ENCODE results near the gene SLC44A4. TPM values are rescaled to one million over a fixed set of nuclear protein-coding genes. Genes with fewer than 3 reads are reported as not detected.

SLC44A4 gene
- polyA plus RNA-seq, 1 donor (not counting 4 experiments of a cell fraction or from before 2014, with no cell fraction given), result 0.25 TPM

- Histone ChIP-seq H3K27ac (ENCODE audit: control insufficient read depth, insufficient read depth, low read length) (no peak overlapping the region), H2AFZ (ENCODE audit: control insufficient read depth, low read length) (no peak overlapping the region), H3K9me3 (ENCODE audit: control insufficient read depth, low read depth, low read length) (no peaks in the 10 kb centered on the region), H3K4me2 (ENCODE audit: control insufficient read depth, extremely low read depth, insufficient read depth, low read depth, low read length) (no peak overlapping the region), H3K4me3 (ENCODE audit: control insufficient read depth in 2 of 3, extremely low read depth in 1 of 3, insufficient read depth in 2 of 3, low read depth in 1 of 3, low read length in 3 of 3) (no peak overlapping the region), H3K36me3 (ENCODE audit: control insufficient read depth in 2 of 2, extremely low read depth in 1 of 2, insufficient read depth in 2 of 2, low read length in 2 of 2) (peaks cover 0 to 2% of the 10 kb centered on the region in 2 experiments), H4K20me1 (ENCODE audit: control insufficient read depth, extremely low read depth, insufficient read depth, low read length) (no peaks in the 10 kb centered on the region), H3K9ac (ENCODE audit: control insufficient read depth, extremely low read depth, insufficient read depth, low read length) (no peak overlapping the region), H3K4me1 (ENCODE audit: control insufficient read depth, extremely low read depth, insufficient read depth, low read length) (peaks cover 4% of the 10 kb centered on the region), H3K9me1 (ENCODE audit: control insufficient read depth, extremely low read depth, insufficient read depth, low read length) (no peaks in the 10 kb centered on the region), H3K79me2 (ENCODE audit: control insufficient read depth, insufficient read depth, low read length) (no peaks in the 10 kb centered on the region), H3K27me3 (ENCODE audit: control insufficient read depth, extremely low read depth, insufficient read depth, low read length) (no peaks in the 10 kb centered on the region)
- FAIRE-seq, result no peak
- TF ChIP-seq EZH2 (IDR thresholded peaks at IDR 0.05; ENCODE audit: low read length) (no peak), CTCF (optimal IDR thresholded peaks at IDR 0.05 in 1 of 3, IDR thresholded peaks at IDR 0.05 in 1 of 3, conservative IDR thresholded peaks at IDR 0.05 in 1 of 3; ENCODE audit: extremely low read depth in 1 of 3, insufficient read depth in 2 of 3, low read length in 3 of 3) (no peak)
- DNase-seq (ENCODE audit: low read depth, low spot score), result no peak
- dilution Hi-C loops (cut with MboI; ENCODE audit: extremely low pct_ligation_motif_present, low sequenced_read_pairs), result no loop called here
Observed at GRCh38 chr6:31875877-31876276, 2.9 kb downstream of the SLC44A4 start.

- no peaks in the 10 kb centered on the region for H3K27me3 ChIP-seq (ENCODE audit: control insufficient read depth, extremely low read depth, insufficient read depth, low read length)
- no peaks in the 10 kb centered on the region for H3K9me3 ChIP-seq (ENCODE audit: control insufficient read depth, low read depth, low read length)
- peaks cover 4% of the 10 kb centered on the region for H3K4me1 ChIP-seq (ENCODE audit: control insufficient read depth, extremely low read depth, insufficient read depth, low read length)
- peaks cover 0 to 2% of the 10 kb centered on the region in 2 experiments for H3K36me3 ChIP-seq (ENCODE audit: control insufficient read depth in 2 of 2, extremely low read depth in 1 of 2, insufficient read depth in 2 of 2, low read length in 2 of 2)
- H4K20me1 ChIP-seq (ENCODE audit: control insufficient read depth, extremely low read depth, insufficient read depth, low read length), result no peaks in the 10 kb centered on the region
- FAIRE-seq (no peak), DNase-seq (ENCODE audit: low read depth, low spot score) (no peak)
- H3K4me3 ChIP-seq (ENCODE audit: control insufficient read depth in 2 of 3, extremely low read depth in 1 of 3, insufficient read depth in 2 of 3, low read depth in 1 of 3, low read length in 3 of 3), result no peak overlapping the region
- no peak overlapping the region for H2AFZ ChIP-seq (ENCODE audit: control insufficient read depth, low read length)
- H3K9me1 ChIP-seq (ENCODE audit: control insufficient read depth, extremely low read depth, insufficient read depth, low read length), result no peaks in the 10 kb centered on the region
- H3K27ac ChIP-seq (ENCODE audit: control insufficient read depth, insufficient read depth, low read length), result no peak overlapping the region
- H3K4me2 ChIP-seq (ENCODE audit: control insufficient read depth, extremely low read depth, insufficient read depth, low read depth, low read length), result no peak overlapping the region
- TF ChIP-seq EZH2 (IDR thresholded peaks at IDR 0.05; ENCODE audit: low read length), result no peak
- no peak for TF ChIP-seq CTCF (optimal IDR thresholded peaks at IDR 0.05 in 1 of 3, IDR thresholded peaks at IDR 0.05 in 1 of 3, conservative IDR thresholded peaks at IDR 0.05 in 1 of 3; ENCODE audit: extremely low read depth in 1 of 3, insufficient read depth in 2 of 3, low read length in 3 of 3)
- no peaks in the 10 kb centered on the region for H3K79me2 ChIP-seq (ENCODE audit: control insufficient read depth, insufficient read depth, low read length)
- dilution Hi-C loops (cut with MboI; ENCODE audit: extremely low pct_ligation_motif_present, low sequenced_read_pairs), result no loop called here
- no peak overlapping the region for H3K9ac ChIP-seq (ENCODE audit: control insufficient read depth, extremely low read depth, insufficient read depth, low read length)
Observed at GRCh38 chr6:31874836-31875572, 3.8 kb downstream of the SLC44A4 start.
